GM12874 (cell line): ENCODE measurements around the gene CSTF3.

Experiments
- CTCF ChIP-seq: IDR thresholded peaks from 2 replicates; pipeline ENCODE4 v1.5.1; 2011; ENCODE audit warnings: low read depth, mild to moderate bottlenecking, control low read depth, low read length, moderate library complexity; ENCODE audit not compliant: insufficient read depth

The CSTF3 gene

GRCh38 chr11:33109294-33109895, 51.9 kb downstream of the CSTF3 start:
- TF ChIP-seq CTCF = no peak

DNA sequence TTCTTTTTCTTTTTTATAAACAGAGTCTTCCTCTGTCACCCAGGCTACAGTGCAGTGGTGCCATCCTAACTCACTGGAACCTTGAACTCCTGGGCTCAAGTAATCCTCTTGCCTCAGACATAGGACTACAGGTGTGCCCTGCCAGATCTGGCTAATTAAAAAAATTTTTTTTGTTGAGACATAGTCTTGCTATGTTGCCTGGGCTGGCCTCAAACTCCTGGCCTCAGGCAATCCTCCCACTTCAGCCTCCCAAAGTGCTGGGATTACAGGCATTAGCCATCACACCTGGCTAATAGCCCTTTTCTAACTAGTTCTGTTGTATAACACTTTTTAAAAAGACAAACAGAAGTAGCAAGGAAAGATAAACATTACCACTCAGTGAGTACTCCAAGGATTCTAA, 57.4 kb downstream of the CSTF3 start:
- no peak for TF ChIP-seq CTCF

- no peak for TF ChIP-seq CTCF
Measured at GRCh38 chr11:33094157-33094556, 67.1 kb downstream of the CSTF3 start.

- no peak for TF ChIP-seq CTCF
Measured at GRCh38 chr11:33089776-33090175, 71.5 kb downstream of the CSTF3 start.

DNA sequence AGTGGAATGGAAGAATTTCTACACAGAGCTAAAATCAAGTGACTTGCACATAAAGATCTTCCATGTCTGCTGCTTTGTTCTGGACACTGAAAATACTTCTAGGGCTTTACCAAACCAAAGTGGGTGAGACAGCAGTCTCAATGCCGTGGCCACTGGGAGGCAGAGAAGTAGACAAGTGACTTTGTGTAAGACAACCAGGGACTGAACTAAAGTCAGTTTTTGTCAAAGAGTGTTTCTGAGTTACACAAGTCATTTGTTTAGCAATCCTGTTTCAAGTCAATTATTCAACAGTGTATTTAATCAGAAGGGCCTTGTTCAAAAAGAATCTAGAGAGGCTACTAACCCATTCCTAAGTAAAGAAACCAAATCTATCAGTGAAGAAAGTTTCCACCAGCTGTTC, 75.3 kb downstream of the CSTF3 start:
- no peak for TF ChIP-seq CTCF

DNA sequence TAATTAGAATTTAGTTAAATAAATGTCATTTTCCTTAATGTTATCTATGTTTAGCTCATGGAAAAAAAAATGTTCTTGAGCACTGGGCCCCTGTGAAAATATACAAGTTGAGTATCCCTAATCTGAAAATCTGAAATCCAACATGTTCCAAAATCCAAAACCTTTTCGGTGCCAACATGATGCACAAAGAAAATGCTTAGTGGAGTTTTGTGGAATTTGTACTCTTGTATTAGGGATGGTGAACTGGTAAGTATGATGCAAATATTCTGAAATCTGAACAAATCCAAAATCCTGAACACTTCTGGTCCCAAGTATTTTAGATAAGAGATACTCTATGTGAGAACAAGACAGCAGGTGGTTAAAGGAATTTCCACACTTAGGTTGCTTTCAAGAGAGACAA, 77.4 kb downstream of the CSTF3 start:
- TF ChIP-seq CTCF = no peak

- TF ChIP-seq CTCF = no peak
Measured at GRCh38 chr11:33072465-33072864, 88.8 kb downstream of the CSTF3 start.
